Measurements from ENCODE around the gene SASH1.

GRCh38 chr6:148448369-148449012, 105.9 kb downstream of the SASH1 start:
- TF ChIP-seq FOXM1 (IDR thresholded peaks at IDR 0.05; ENCODE audit: borderline replicate concordance) (no peak), TARDBP (IDR thresholded peaks at IDR 0.05) (no peak), FOXA1 (IDR thresholded peaks at IDR 0.05) (no peak), ZNF384 (IDR thresholded peaks at IDR 0.05) (no peak), SUZ12 (IDR thresholded peaks at IDR 0.05) (no peak), HDGF (IDR thresholded peaks at IDR 0.05; ENCODE audit: borderline replicate concordance) (no peak), FOXK2 (IDR thresholded peaks at IDR 0.05) (no peak), SP1 (IDR thresholded peaks at IDR 0.05) (no peak), ELF4 (IDR thresholded peaks at IDR 0.05) (no peak), NFRKB (IDR thresholded peaks at IDR 0.05) (no peak), BHLHE40 (IDR thresholded peaks at IDR 0.05; ENCODE audit: borderline replicate concordance) (no peak), PKNOX1 (IDR thresholded peaks at IDR 0.05) (no peak), CTBP1 (IDR thresholded peaks at IDR 0.05; ENCODE audit: borderline replicate concordance) (no peak)
